ENCODE data around the gene NOVA2.

NOVA2 gene

DNA sequence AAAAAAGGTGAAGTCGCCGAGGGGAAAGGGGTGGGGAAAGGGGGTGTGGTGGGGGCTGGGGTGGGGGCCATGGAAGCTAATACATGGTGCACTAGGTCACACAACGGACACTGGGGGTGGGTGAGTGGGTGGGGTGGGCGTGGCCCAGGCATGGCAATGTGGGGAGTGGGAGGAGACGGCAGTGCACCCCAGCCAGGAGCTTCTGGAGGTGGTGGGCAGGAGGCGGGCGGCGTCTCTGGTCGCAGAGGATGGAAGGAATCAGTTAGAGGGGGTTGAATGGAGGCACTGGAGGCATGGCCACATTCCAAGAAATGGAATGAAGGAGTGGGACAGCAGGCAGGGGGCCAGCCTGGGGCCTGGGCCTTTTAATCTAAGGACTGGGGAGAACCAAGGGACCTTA lies 39.9 kb downstream of the NOVA2 start:
- CTCF ChIA-PET, result interaction anchor here (0.9 to 1.4 kb wide), 3 partner anchors 30 to 117 kb away, joined by 3 read pairs; no protein-coding TSS in a partner anchor
- no peak for DNase-seq (ENCODE audit: extremely low spot score)
- TF ChIP-seq, protein P1, sequence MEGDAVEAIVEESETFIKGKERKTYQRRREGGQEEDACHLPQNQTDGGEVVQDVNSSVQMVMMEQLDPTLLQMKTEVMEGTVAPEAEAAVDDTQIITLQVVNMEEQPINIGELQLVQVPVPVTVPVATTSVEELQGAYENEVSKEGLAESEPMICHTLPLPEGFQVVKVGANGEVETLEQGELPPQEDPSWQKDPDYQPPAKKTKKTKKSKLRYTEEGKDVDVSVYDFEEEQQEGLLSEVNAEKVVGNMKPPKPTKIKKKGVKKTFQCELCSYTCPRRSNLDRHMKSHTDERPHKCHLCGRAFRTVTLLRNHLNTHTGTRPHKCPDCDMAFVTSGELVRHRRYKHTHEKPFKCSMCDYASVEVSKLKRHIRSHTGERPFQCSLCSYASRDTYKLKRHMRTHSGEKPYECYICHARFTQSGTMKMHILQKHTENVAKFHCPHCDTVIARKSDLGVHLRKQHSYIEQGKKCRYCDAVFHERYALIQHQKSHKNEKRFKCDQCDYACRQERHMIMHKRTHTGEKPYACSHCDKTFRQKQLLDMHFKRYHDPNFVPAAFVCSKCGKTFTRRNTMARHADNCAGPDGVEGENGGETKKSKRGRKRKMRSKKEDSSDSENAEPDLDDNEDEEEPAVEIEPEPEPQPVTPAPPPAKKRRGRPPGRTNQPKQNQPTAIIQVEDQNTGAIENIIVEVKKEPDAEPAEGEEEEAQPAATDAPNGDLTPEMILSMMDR (IDR thresholded peaks at IDR 0.05; ENCODE audit: control extremely low read depth, extremely low read depth, low read depth, missing control alignments), result no peak
- POLR2A ChIA-PET, result no interaction called here

DNA sequence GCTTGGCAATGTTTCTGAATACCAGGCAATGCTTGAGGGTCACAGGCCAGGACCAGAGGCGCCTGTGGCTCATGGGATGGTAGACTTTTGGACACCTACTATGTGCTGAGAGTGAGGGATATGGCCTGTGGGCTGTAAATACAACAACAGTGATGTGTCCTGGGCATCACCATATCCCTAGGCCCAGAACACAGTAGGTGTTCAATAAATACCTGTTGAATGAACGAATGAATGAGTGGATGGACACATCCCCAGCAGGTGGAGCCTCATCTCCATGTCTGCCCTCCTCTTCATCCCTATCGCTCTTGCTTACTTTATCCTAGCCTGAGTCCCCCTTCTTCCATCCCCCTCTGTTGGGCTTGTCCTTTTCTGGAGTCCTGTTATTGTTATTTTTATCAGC lies 42.6 kb downstream of the NOVA2 start:
- no peak for DNase-seq (ENCODE audit: extremely low spot score)
- ChIA-PET POLR2A (no interaction called here), CTCF (no interaction called here)
- TF ChIP-seq, protein P1 (IDR thresholded peaks at IDR 0.05; ENCODE audit: control extremely low read depth, extremely low read depth, low read depth, missing control alignments), result no peak

- CTCF ChIA-PET, result no interaction called here
- TF ChIP-seq, protein P1 (IDR thresholded peaks at IDR 0.05; ENCODE audit: control extremely low read depth, extremely low read depth, low read depth, missing control alignments), result no peak
- DNase-seq (ENCODE audit: extremely low spot score), result no peak
- POLR2A ChIA-PET, result no interaction called here
Observed at GRCh38 chr19:45929247-45929646, 44.4 kb downstream of the NOVA2 start.

- ChIA-PET CTCF (interaction anchor here (1.3 to 1.4 kb wide), 2 partner anchors 25 to 101 kb away, joined by 3 to 4 read pairs; no protein-coding TSS in a partner anchor), POLR2A (no interaction called here)
- peak; percentile 99 for DNase-seq (ENCODE audit: extremely low spot score)
- TF ChIP-seq, protein P1 (IDR thresholded peaks at IDR 0.05; ENCODE audit: control extremely low read depth, extremely low read depth, low read depth, missing control alignments), result no peak
Observed at GRCh38 chr19:45927565-45928261, 46.0 kb downstream of the NOVA2 start.

DNA sequence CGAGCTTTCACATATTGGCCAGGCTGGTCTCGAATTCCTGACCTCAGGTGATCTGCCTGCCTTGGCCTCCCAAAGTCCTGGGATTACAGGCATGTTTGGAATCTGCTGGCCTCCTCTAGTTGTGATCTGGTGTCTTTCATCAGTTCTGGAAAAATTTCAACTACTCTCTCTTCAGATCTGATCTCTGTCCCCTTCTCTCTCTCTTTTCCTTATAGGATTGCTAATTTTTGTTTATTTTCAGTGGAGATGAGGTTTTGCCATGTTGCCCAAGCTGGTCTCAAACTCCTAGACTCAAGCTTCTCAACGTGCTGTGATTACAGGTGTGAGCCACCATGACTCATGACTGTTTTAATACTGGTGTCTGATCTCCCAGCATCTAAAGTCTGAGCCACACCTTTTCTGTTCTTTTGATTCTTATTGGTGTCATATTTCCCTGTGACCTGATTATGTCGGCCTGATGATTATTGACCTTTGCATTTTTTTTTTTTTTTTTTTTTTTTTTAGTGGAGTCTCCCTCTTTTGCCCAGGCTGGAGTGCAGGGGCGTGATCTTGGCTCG lies 48.7 kb downstream of the NOVA2 start:
- ChIA-PET CTCF (no interaction called here), POLR2A (no interaction called here)
- no peak for DNase-seq (ENCODE audit: extremely low spot score)
- TF ChIP-seq, protein P1 (IDR thresholded peaks at IDR 0.05; ENCODE audit: control extremely low read depth, extremely low read depth, low read depth, missing control alignments), result no peak

DNA sequence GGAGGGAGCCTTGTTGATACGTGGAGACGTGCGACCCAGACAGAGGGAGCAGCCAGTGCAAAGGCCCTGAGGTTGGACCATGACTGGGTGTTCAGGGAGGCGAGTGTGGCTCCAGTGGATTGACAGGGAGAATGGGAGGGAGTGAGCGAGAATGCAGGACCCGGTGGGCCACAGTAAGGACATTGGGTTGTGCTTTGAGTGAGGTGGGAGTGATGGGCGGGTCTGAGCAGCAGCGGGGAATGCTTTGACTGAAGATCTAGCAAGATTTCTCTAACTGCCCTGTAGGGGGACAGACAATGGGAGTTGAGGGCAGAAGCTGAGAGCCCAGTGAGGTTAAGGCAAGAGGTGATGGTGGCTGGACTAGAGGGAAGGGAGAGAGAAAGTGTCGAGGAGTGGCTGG lies 51.4 kb downstream of the NOVA2 start:
- ChIA-PET CTCF (no interaction called here), POLR2A (no interaction called here)
- TF ChIP-seq, protein P1 (IDR thresholded peaks at IDR 0.05; ENCODE audit: control extremely low read depth, extremely low read depth, low read depth, missing control alignments), result no peak
- no peak for DNase-seq (ENCODE audit: extremely low spot score)
